ACC112 (cell line): ENCODE data around the gene DEFB121.
"Not testable (repeated sequence)": the region's sequence is repeated elsewhere in the genome, so short reads cannot be mapped to it uniquely, and the experiment has no call there.

Source experiments
- H2AFZ ChIP-seq: fragments of 200-600 bp; sonication (generic); one replicate; pipeline ENCODE4 v1.6.0; 2017; ENCODE audit warnings: antibody characterized with exemption, low read length; ENCODE audit not compliant: unreplicated experiment
- H3K27ac ChIP-seq: fragments of 200-600 bp; sonication (generic); 2 replicates; pipeline ENCODE4 v1.5.1; 2014; ENCODE audit warnings: low read depth, mild to moderate bottlenecking, antibody characterized with exemption, low read length, moderate library complexity
- H3K27me3 ChIP-seq: fragments of 200-600 bp; sonication (generic); 2 replicates; pipeline ENCODE4 v1.6.1; 2014; ENCODE audit warnings: mild to moderate bottlenecking, antibody characterized with exemption, low read length, moderate library complexity, mixed read lengths; ENCODE audit not compliant: insufficient read depth
- H3K36me3 ChIP-seq: fragments of 200-600 bp; sonication (generic); 2 replicates; pipeline ENCODE4 v1.6.1; 2016; ENCODE audit warnings: mild to moderate bottlenecking, antibody characterized with exemption, low read length, moderate library complexity, mixed read lengths; ENCODE audit not compliant: insufficient read depth
- H3K4me1 ChIP-seq: fragments of 200-600 bp; sonication (generic); one replicate; pipeline ENCODE4 v1.6.1; 2016; ENCODE audit warnings: low read length, mixed read lengths; ENCODE audit not compliant: insufficient read depth, unreplicated experiment, control insufficient read depth
- H3K4me3 ChIP-seq: fragments of 200-600 bp; sonication (generic); 2 replicates; pipeline ENCODE4 v1.5.1; 2014; ENCODE audit warnings: mild to moderate bottlenecking, low read depth, low read length
- H3K79me2 ChIP-seq: fragments of 200-600 bp; sonication (generic); one replicate; pipeline ENCODE4 v1.6.0; 2016; ENCODE audit warnings: low read length; ENCODE audit not compliant: control insufficient read depth, unreplicated experiment, insufficient read depth

The DEFB121 gene

GRCh38 chr20:31418307-31418706 is 12.3 kb upstream of the DEFB121 start:
- no peak overlapping the region for H2AFZ ChIP-seq
- no peaks in the 10 kb centered on the region for H3K36me3 ChIP-seq
- H3K27me3 ChIP-seq, result peaks cover 31% of the 10 kb centered on the region
- H3K79me2 ChIP-seq, result no peaks in the 10 kb centered on the region
- H3K27ac ChIP-seq, result no peak overlapping the region
- H3K4me3 ChIP-seq, result no peak overlapping the region
- no peaks in the 10 kb centered on the region for H3K4me1 ChIP-seq

GRCh38 chr20:31415653-31416052 is 9.6 kb upstream of the DEFB121 start:
- Histone ChIP-seq H3K4me3 (no peak overlapping the region), H3K36me3 (no peaks in the 10 kb centered on the region), H3K27ac (no peak overlapping the region), H3K79me2 (no peaks in the 10 kb centered on the region), H3K4me1 (no peaks in the 10 kb centered on the region), H3K27me3 (peaks cover 41% of the 10 kb centered on the region), H2AFZ (no peak overlapping the region)

- Histone ChIP-seq H3K4me3 (no peak overlapping the region), H3K79me2 (no peaks in the 10 kb centered on the region), H3K36me3 (no peaks in the 10 kb centered on the region), H3K4me1 (no peaks in the 10 kb centered on the region), H2AFZ (no peak overlapping the region), H3K27ac (no peak overlapping the region), H3K27me3 (peaks cover 44% of the 10 kb centered on the region)
Observed at GRCh38 chr20:31414381-31414780, 8.4 kb upstream of the DEFB121 start.

- H3K27me3 ChIP-seq, result peaks cover 66% of the 10 kb centered on the region
Observed at GRCh38 chr20:31410011-31410410, 4.0 kb upstream of the DEFB121 start.

GRCh38 chr20:31403886-31404285 is 2.1 kb downstream of the DEFB121 start:
- Histone ChIP-seq H3K36me3 (no peaks in the 10 kb centered on the region), H2AFZ (no peak overlapping the region), H3K4me1 (no peaks in the 10 kb centered on the region), H3K27me3 (peaks cover 57% of the 10 kb centered on the region), H3K79me2 (no peaks in the 10 kb centered on the region), H3K4me3 (no peak overlapping the region), H3K27ac (no peak overlapping the region)

More at GRCh38 chr20:31410011-31410410, 4.0 kb upstream of the DEFB121 start:
- no peak overlapping the region for H3K4me3 ChIP-seq
- no peaks in the 10 kb centered on the region for H3K79me2 ChIP-seq
- H3K4me1 ChIP-seq, result no peaks in the 10 kb centered on the region
- no peak overlapping the region for H2AFZ ChIP-seq
- H3K36me3 ChIP-seq, result no peaks in the 10 kb centered on the region
- H3K27ac ChIP-seq, result no peak overlapping the region

- no peak overlapping the region for H3K4me3 ChIP-seq
- H3K27ac ChIP-seq, result no peak overlapping the region
- H3K27me3 ChIP-seq, result peaks cover 17% of the 10 kb centered on the region
- no peaks in the 10 kb centered on the region for H3K79me2 ChIP-seq
- no peaks in the 10 kb centered on the region for H3K4me1 ChIP-seq
- H3K36me3 ChIP-seq, result no peaks in the 10 kb centered on the region
- H2AFZ ChIP-seq, result no peak overlapping the region
Observed at GRCh38 chr20:31394900-31395299, 11.1 kb downstream of the DEFB121 start.

GRCh38 chr20:31392836-31393235 is 13.2 kb downstream of the DEFB121 start:
- Histone ChIP-seq H3K27me3 (peaks cover 23% of the 10 kb centered on the region), H2AFZ (no peak overlapping the region), H3K27ac (no peak overlapping the region), H3K36me3 (no peaks in the 10 kb centered on the region), H3K79me2 (no peaks in the 10 kb centered on the region), H3K4me3 (no peak overlapping the region), H3K4me1 (no peaks in the 10 kb centered on the region)

GRCh38 chr20:31390490-31390889 is 15.5 kb downstream of the DEFB121 start, which contains the start of gene DEFB119:
TSS of gene DEFB119 (minus strand) at chr20:31390590. CDS start at chr20:31390483, 107 bp downstream.
- Histone ChIP-seq H3K4me1 (no peaks in the 10 kb centered on the region), H3K27me3 (peaks cover 24% of the 10 kb centered on the region), H3K4me3 (no peak within 1 kb of the TSS), H3K36me3 (no peaks in the 10 kb centered on the region), H3K79me2 (no peaks in the 10 kb centered on the region), H3K27ac (no peak within 1 kb of the TSS), H2AFZ (no peak within 1 kb of the TSS)

- Histone ChIP-seq H2AFZ (no peak overlapping the region), H3K27me3 (peaks cover 44% of the 10 kb centered on the region), H3K27ac (no peak overlapping the region), H3K4me1 (no peaks in the 10 kb centered on the region), H3K4me3 (no peak overlapping the region), H3K36me3 (no peaks in the 10 kb centered on the region), H3K79me2 (no peaks in the 10 kb centered on the region)
Observed at GRCh38 chr20:31374346-31374745, 31.7 kb downstream of the DEFB121 start.

GRCh38 chr20:31368301-31368700 is 37.7 kb downstream of the DEFB121 start, which contains the start of gene DEFB118:
TSS of gene DEFB118 (plus strand) at chr20:31368601. CDS start at chr20:31368651, 50 bp downstream.
- Histone ChIP-seq H3K36me3 (no peaks in the 10 kb centered on the region), H3K27me3 (peaks cover 18% of the 10 kb centered on the region), H3K4me1 (no peaks in the 10 kb centered on the region), H3K4me3 (no peak within 1 kb of the TSS), H3K27ac (no peak within 1 kb of the TSS), H2AFZ (no peak within 1 kb of the TSS), H3K79me2 (no peaks in the 10 kb centered on the region)

GRCh38 chr20:31364272-31364671 is 41.7 kb downstream of the DEFB121 start:
- not testable (repeated sequence) for H2AFZ ChIP-seq, H3K27ac ChIP-seq, H3K27me3 ChIP-seq, H3K79me2 ChIP-seq, H3K36me3 ChIP-seq, H3K4me3 ChIP-seq, H3K4me1 ChIP-seq
